ENCODE data around the gene HES4.
"Not testable (repeated sequence)": the region's sequence is repeated elsewhere in the genome, so short reads cannot be mapped to it uniquely, and the experiment has no call there.

HES4 gene

GRCh38 chr1:997993-998744, 1.7 kb downstream of the HES4 start:
- no peak for DNase-seq (ENCODE audit: low spot score)

GRCh38 chr1:997713-997992, 2.2 kb downstream of the HES4 start:
- DNase-seq (ENCODE audit: low spot score), result no peak

- DNase-seq (ENCODE audit: low spot score), result no peak
These were observed 2.8 kb downstream of the HES4 start for GRCh38 chr1:996851-997712.

GRCh38 chr1:995665-996633, 3.9 kb downstream of the HES4 start:
- no peak for DNase-seq (ENCODE audit: low spot score)

GRCh38 chr1:994546-994945, 5.4 kb downstream of the HES4 start:
- DNase-seq (ENCODE audit: low spot score), result not testable (repeated sequence)

GRCh38 chr1:993379-993995, 6.4 kb downstream of the HES4 start:
- DNase-seq (ENCODE audit: low spot score), result no peak

- no peak for DNase-seq (ENCODE audit: low spot score)
These were observed 7.5 kb downstream of the HES4 start for GRCh38 chr1:992362-992761.

GRCh38 chr1:991895-992294, 8.0 kb downstream of the HES4 start:
- no peak for DNase-seq (ENCODE audit: low spot score)

- DNase-seq (ENCODE audit: low spot score), result not testable (repeated sequence)
These were observed 8.6 kb downstream of the HES4 start for GRCh38 chr1:991275-991674.

- DNase-seq (ENCODE audit: low spot score), result not testable (repeated sequence)
These were observed 11.8 kb downstream of the HES4 start for GRCh38 chr1:988061-988460.

- no peak for DNase-seq (ENCODE audit: low spot score)
These were observed 14.8 kb downstream of the HES4 start for GRCh38 chr1:985126-985525.

- DNase-seq (ENCODE audit: low spot score), result no peak
These were observed 15.5 kb downstream of the HES4 start for GRCh38 chr1:984476-984814.

- no peak for DNase-seq (ENCODE audit: low spot score)
These were observed 16.0 kb downstream of the HES4 start for GRCh38 chr1:983798-984475.

- no peak for DNase-seq (ENCODE audit: low spot score)
These were observed 17.0 kb downstream of the HES4 start for GRCh38 chr1:982765-983436.

GRCh38 chr1:981955-982558, 17.8 kb downstream of the HES4 start, which contains the start of gene PERM1:
Gene PERM1, minus strand, starts transcription at chr1:982093. Its CDS starts 1,064 bp downstream, at chr1:981029.
- DNase-seq (ENCODE audit: low spot score), result no peak

- no peak for DNase-seq (ENCODE audit: low spot score)
These were observed 18.4 kb downstream of the HES4 start for GRCh38 chr1:981491-981954.

GRCh38 chr1:980602-981395, 19.1 kb downstream of the HES4 start:
- no peak for DNase-seq (ENCODE audit: low spot score)

- no peak for DNase-seq (ENCODE audit: low spot score)
These were observed 19.7 kb downstream of the HES4 start for GRCh38 chr1:980137-980571.

GRCh38 chr1:979744-980072, 20.2 kb downstream of the HES4 start:
- no peak for DNase-seq (ENCODE audit: low spot score)

Measured in putamen (tissue), 1 donor.